Left ventricle myocardium inferior (tissue), 1 donor: ENCODE measurements around the gene CSTPP1. TPM values are rescaled to one million over a fixed set of nuclear protein-coding genes. Genes with fewer than 3 reads are reported as not detected.

Source experiments
- DNase-seq: peaks from one replicate; pipeline ENCODE4 v3.0.0-alpha.2; 2020
- H3K27ac ChIP-seq: fragments of 200-600 bp; replicated peaks from 2 replicates; pipeline ENCODE4 v1.8.0; 2021
- H3K27me3 ChIP-seq: fragments of 200-600 bp; 2 replicates; pipeline ENCODE4 v1.8.0; 2021; ENCODE audit warnings: low read depth
- H3K36me3 ChIP-seq: fragments of 200-600 bp; 2 replicates; pipeline ENCODE4 v1.8.0; 2021
- H3K4me1 ChIP-seq: fragments of 200-600 bp; 2 replicates; pipeline ENCODE4 v1.8.0; 2021
- H3K4me3 ChIP-seq: fragments of 200-600 bp; 2 replicates; pipeline ENCODE4 v1.8.0; 2021; ENCODE audit warnings: mild to moderate bottlenecking, moderate library complexity
- H3K9me3 ChIP-seq: fragments of 200-600 bp; replicated peaks from 2 replicates; pipeline ENCODE4 v1.8.0; 2021
- CTCF ChIP-seq: fragments of 200-600 bp; IDR thresholded peaks from 2 replicates; pipeline ENCODE4 v1.8.0; 2021; ENCODE audit warnings: antibody characterized with exemption, mild to moderate bottlenecking, borderline replicate concordance
- intact Hi-C: fragments of 100-400 bp; cut with micrococcal nuclease; formaldehyde crosslinking; loops from one replicate; pipeline ENCODE4 v1.11.0; 2022
- total RNA-seq: library from RNA; stranded (reverse); fragmentation: NEBNext Ultra II Directional; extraction: Animal tissue kit (Norgen Biotek cat#: 25700); gene quantifications from one replicate; pipeline ENCODE4 v1.2.1, GENCODE V29; 2021
- donor health status: DM: no; HTN: yes; CAD: no; lungs with severe emphysema.

The CSTPP1 gene
- total RNA-seq, 1 donor from 2014 or later = 12.9 TPM

GRCh38 chr11:47154616-47155570 is 218.3 kb downstream of the CSTPP1 start:
- Histone ChIP-seq H3K36me3 (peaks cover 5% of the 10 kb centered on the region), H3K4me3 (no peak overlapping the region), H3K9me3 (no peaks in the 10 kb centered on the region), H3K27me3 (no peaks in the 10 kb centered on the region), H3K27ac (no peak overlapping the region), H3K4me1 (peaks cover 12% of the 10 kb centered on the region)
- intact Hi-C loops = no loop called here
- no peak for TF ChIP-seq CTCF
- no peak for DNase-seq

- no peak overlapping the region for H3K4me3 ChIP-seq
- no peak for DNase-seq
- no peaks in the 10 kb centered on the region for H3K9me3 ChIP-seq
- no peaks in the 10 kb centered on the region for H3K27me3 ChIP-seq
- H3K36me3 ChIP-seq = peaks cover 5% of the 10 kb centered on the region
- H3K27ac ChIP-seq = no peak overlapping the region
- H3K4me1 ChIP-seq = peaks cover 11% of the 10 kb centered on the region
- intact Hi-C loops = no loop called here
- no peak for TF ChIP-seq CTCF
These were observed 219.3 kb downstream of the CSTPP1 start for GRCh38 chr11:47155879-47156278.

GRCh38 chr11:47156333-47156732 is 219.8 kb downstream of the CSTPP1 start:
- Histone ChIP-seq H3K36me3 (peaks cover 5% of the 10 kb centered on the region), H3K9me3 (no peaks in the 10 kb centered on the region), H3K4me3 (no peak overlapping the region), H3K4me1 (peaks cover 13% of the 10 kb centered on the region), H3K27ac (no peak overlapping the region), H3K27me3 (no peaks in the 10 kb centered on the region)
- intact Hi-C loops = no loop called here
- no peak for DNase-seq
- TF ChIP-seq CTCF = no peak

- no peak overlapping the region for H3K27ac ChIP-seq
- H3K9me3 ChIP-seq = no peaks in the 10 kb centered on the region
- peaks cover 20% of the 10 kb centered on the region for H3K4me1 ChIP-seq
- intact Hi-C loops = no loop called here
- no peaks in the 10 kb centered on the region for H3K27me3 ChIP-seq
- TF ChIP-seq CTCF = no peak
- no peak overlapping the region for H3K4me3 ChIP-seq
- peaks cover 5% of the 10 kb centered on the region for H3K36me3 ChIP-seq
- DNase-seq = no peak
These were observed 220.4 kb downstream of the CSTPP1 start for GRCh38 chr11:47156951-47157350.

- H3K4me1 ChIP-seq = peaks cover 21% of the 10 kb centered on the region
- H3K9me3 ChIP-seq = no peaks in the 10 kb centered on the region
- no peak for DNase-seq
- no peak for TF ChIP-seq CTCF
- H3K4me3 ChIP-seq = no peak overlapping the region
- H3K36me3 ChIP-seq = peaks cover 5% of the 10 kb centered on the region
- H3K27ac ChIP-seq = no peak overlapping the region
- H3K27me3 ChIP-seq = no peaks in the 10 kb centered on the region
- intact Hi-C loops = no loop called here
These were observed 221.2 kb downstream of the CSTPP1 start for GRCh38 chr11:47157805-47158204.
